Measurements from ENCODE around the gene JPH2. TPM values are rescaled to one million over a fixed set of nuclear protein-coding genes. Genes with fewer than 3 reads are reported as not detected.

JPH2 gene
- total RNA-seq, 2 experiments from 2014 or later: 0.12 to 0.14 TPM

- H3K9me3 Mint-ChIP-seq: no peaks in the 10 kb centered on the region
- H3K4me1 Mint-ChIP-seq: peaks cover 2% of the 10 kb centered on the region
- DNase-seq: no peak
- no peak overlapping the region for H3K4me3 Mint-ChIP-seq
- H3K36me3 Mint-ChIP-seq: no peaks in the 10 kb centered on the region
- peaks cover 41% of the 10 kb centered on the region for H3K27me3 Mint-ChIP-seq
- H3K27ac Mint-ChIP-seq: no peak overlapping the region
Measured at GRCh38 chr20:44117296-44118184, 69.4 kb downstream of the JPH2 start.

- peaks cover 33% of the 10 kb centered on the region for H3K27me3 Mint-ChIP-seq
- H3K4me1 Mint-ChIP-seq: peaks cover 2% of the 10 kb centered on the region
- no peaks in the 10 kb centered on the region for H3K9me3 Mint-ChIP-seq
- no peaks in the 10 kb centered on the region for H3K36me3 Mint-ChIP-seq
- no peak for DNase-seq
- no peak overlapping the region for H3K4me3 Mint-ChIP-seq
- H3K27ac Mint-ChIP-seq: no peak overlapping the region
Measured at GRCh38 chr20:44115762-44116644, 71.0 kb downstream of the JPH2 start.

- Mint-ChIP-seq H3K36me3 (no peaks in the 10 kb centered on the region), H3K9me3 (no peaks in the 10 kb centered on the region), H3K27me3 (peaks cover 36% of the 10 kb centered on the region), H3K4me3 (no peak overlapping the region), H3K4me1 (peaks cover 2% of the 10 kb centered on the region), H3K27ac (no peak overlapping the region)
- DNase-seq: no peak
Measured at GRCh38 chr20:44115181-44115580, 71.8 kb downstream of the JPH2 start.

GRCh38 chr20:44113618-44114376, 73.2 kb downstream of the JPH2 start:
- DNase-seq: no peak

GRCh38 chr20:44112889-44113617, 73.9 kb downstream of the JPH2 start:
- Mint-ChIP-seq H3K9me3 (peaks cover 6% of the 10 kb centered on the region), H3K4me3 (no peak overlapping the region), H3K27ac (no peak overlapping the region), H3K36me3 (no peaks in the 10 kb centered on the region), H3K4me1 (peaks cover 2% of the 10 kb centered on the region), H3K27me3 (peaks cover 51% of the 10 kb centered on the region)
- DNase-seq: no peak

More at GRCh38 chr20:44113618-44114376, 73.2 kb downstream of the JPH2 start:
- peaks cover 2% of the 10 kb centered on the region for H3K4me1 Mint-ChIP-seq
- H3K4me3 Mint-ChIP-seq: no peak overlapping the region
- no peak overlapping the region for H3K27ac Mint-ChIP-seq
- H3K36me3 Mint-ChIP-seq: no peaks in the 10 kb centered on the region
- H3K9me3 Mint-ChIP-seq: peaks cover under 1% of the 10 kb centered on the region
- H3K27me3 Mint-ChIP-seq: peaks cover 50% of the 10 kb centered on the region

GRCh38 chr20:44112456-44112855, 74.5 kb downstream of the JPH2 start:
- Mint-ChIP-seq H3K36me3 (no peaks in the 10 kb centered on the region), H3K4me1 (peaks cover 2% of the 10 kb centered on the region), H3K4me3 (no peak overlapping the region), H3K27me3 (peaks cover 47% of the 10 kb centered on the region), H3K27ac (no peak overlapping the region), H3K9me3 (peaks cover 12% of the 10 kb centered on the region)
- DNase-seq: no peak

GRCh38 chr20:44111712-44112335, 75.2 kb downstream of the JPH2 start:
- H3K27ac Mint-ChIP-seq: no peak overlapping the region
- H3K4me1 Mint-ChIP-seq: peaks cover 2% of the 10 kb centered on the region
- no peak for DNase-seq
- H3K9me3 Mint-ChIP-seq: peaks cover 18% of the 10 kb centered on the region
- H3K27me3 Mint-ChIP-seq: peaks cover 48% of the 10 kb centered on the region
- H3K36me3 Mint-ChIP-seq: no peaks in the 10 kb centered on the region
- no peak overlapping the region for H3K4me3 Mint-ChIP-seq

GRCh38 chr20:44110816-44111568, 76.0 kb downstream of the JPH2 start:
- Mint-ChIP-seq H3K27me3 (peaks cover 41% of the 10 kb centered on the region), H3K27ac (no peak overlapping the region), H3K36me3 (no peaks in the 10 kb centered on the region), H3K4me1 (no peaks in the 10 kb centered on the region), H3K4me3 (no peak overlapping the region), H3K9me3 (peaks cover 19% of the 10 kb centered on the region)
- no peak for DNase-seq

GRCh38 chr20:44109951-44110361, 77.0 kb downstream of the JPH2 start:
- Mint-ChIP-seq H3K4me3 (no peak overlapping the region), H3K9me3 (peaks cover 19% of the 10 kb centered on the region), H3K36me3 (no peaks in the 10 kb centered on the region), H3K4me1 (no peaks in the 10 kb centered on the region), H3K27me3 (peaks cover 42% of the 10 kb centered on the region), H3K27ac (no peak overlapping the region)
- DNase-seq: no peak

- H3K27ac Mint-ChIP-seq: no peak overlapping the region
- no peak for DNase-seq
- no peak overlapping the region for H3K4me3 Mint-ChIP-seq
- peaks cover 59% of the 10 kb centered on the region for H3K27me3 Mint-ChIP-seq
- no peaks in the 10 kb centered on the region for H3K4me1 Mint-ChIP-seq
- no peaks in the 10 kb centered on the region for H3K36me3 Mint-ChIP-seq
- H3K9me3 Mint-ChIP-seq: peaks cover 24% of the 10 kb centered on the region
Measured at GRCh38 chr20:44106615-44107014, 80.4 kb downstream of the JPH2 start.

GRCh38 chr20:44104798-44105517, 82.0 kb downstream of the JPH2 start:
- Mint-ChIP-seq H3K9me3 (peaks cover 30% of the 10 kb centered on the region), H3K27me3 (peaks cover 64% of the 10 kb centered on the region), H3K27ac (no peak overlapping the region), H3K36me3 (no peaks in the 10 kb centered on the region), H3K4me1 (no peaks in the 10 kb centered on the region), H3K4me3 (no peak overlapping the region)
- DNase-seq: no peak

GRCh38 chr20:44102582-44102981, 84.4 kb downstream of the JPH2 start:
- Mint-ChIP-seq H3K27ac (no peak overlapping the region), H3K27me3 (peaks cover 49% of the 10 kb centered on the region), H3K4me3 (no peak overlapping the region), H3K9me3 (peaks cover 20% of the 10 kb centered on the region), H3K36me3 (no peaks in the 10 kb centered on the region), H3K4me1 (no peaks in the 10 kb centered on the region)
- no peak for DNase-seq

GRCh38 chr20:44099832-44100231, 87.2 kb downstream of the JPH2 start:
- H3K4me3 Mint-ChIP-seq: no peak overlapping the region
- H3K9me3 Mint-ChIP-seq: peaks cover 11% of the 10 kb centered on the region
- no peak overlapping the region for H3K27ac Mint-ChIP-seq
- H3K36me3 Mint-ChIP-seq: no peaks in the 10 kb centered on the region
- no peaks in the 10 kb centered on the region for H3K4me1 Mint-ChIP-seq
- H3K27me3 Mint-ChIP-seq: peaks cover 33% of the 10 kb centered on the region
- no peak for DNase-seq
